ENCODE results near the gene JMJD6. TPM values are rescaled to one million over a fixed set of nuclear protein-coding genes. Genes with fewer than 3 reads are reported as not detected.
"Not testable (repeated sequence)": the region's sequence is repeated elsewhere in the genome, so short reads cannot be mapped to it uniquely, and the experiment has no call there.

The JMJD6 gene
- total RNA-seq, 1 donor from 2014 or later: 68.6 TPM

DNA sequence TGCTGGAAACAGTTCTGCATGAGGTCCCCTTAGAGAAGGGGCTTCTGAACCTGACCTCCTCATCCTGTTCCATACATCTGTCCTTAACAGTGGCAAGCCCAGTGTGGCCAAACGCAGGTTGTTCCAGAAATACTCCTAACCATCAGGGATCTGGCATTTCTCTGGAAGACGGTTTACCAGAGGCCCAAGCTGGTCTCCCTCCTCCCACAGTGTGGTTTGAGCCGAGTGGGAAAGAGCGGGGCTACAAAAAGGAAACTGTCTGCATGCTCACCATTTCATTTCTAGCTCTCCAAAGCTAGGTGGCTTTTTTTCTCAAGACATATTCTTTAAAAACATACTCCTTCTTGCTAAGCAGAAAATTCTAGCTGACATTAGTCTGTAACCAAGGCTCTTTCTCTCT lies 21.6 kb downstream of the JMJD6 start:
- ATAC-seq (no peak), DNase-seq (no peak)
- intact Hi-C loops (cut with micrococcal nuclease): no loop called here

DNA sequence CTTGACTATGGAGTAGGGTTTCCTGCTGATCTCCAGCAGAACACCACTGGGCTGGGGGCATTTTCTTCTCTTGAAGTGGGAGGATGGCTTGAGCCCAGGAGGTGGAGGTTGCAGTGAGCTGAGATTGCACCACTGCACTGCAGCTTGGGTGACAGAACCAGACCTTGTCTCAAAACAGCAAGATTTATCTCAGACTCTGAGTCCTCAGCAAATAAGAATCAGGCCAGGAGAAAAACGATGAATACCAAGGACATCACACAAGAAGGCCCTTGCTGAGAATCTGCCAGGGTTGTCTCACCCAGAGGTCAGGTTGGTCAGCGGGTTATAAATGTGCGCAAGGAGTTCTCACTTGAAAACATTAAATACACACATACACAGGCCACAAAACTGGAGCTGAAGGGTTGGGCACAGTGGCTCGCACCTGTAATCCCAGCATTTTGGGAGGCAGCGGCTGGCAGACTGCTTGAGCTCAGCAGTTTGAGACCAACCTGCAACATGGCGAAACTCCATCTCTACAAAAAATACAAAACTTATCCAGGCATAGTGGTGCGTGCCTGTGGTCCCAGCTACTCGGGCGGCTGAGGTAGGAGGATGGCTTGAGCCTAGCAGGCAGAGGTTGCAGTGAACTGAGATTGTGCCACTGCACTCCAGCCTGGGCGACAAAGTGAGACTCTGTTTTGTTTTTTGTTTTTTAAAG lies 23.3 kb downstream of the JMJD6 start:
- DNase-seq: no peak
- intact Hi-C loops (cut with micrococcal nuclease): no loop called here
- ATAC-seq: no peak

DNA sequence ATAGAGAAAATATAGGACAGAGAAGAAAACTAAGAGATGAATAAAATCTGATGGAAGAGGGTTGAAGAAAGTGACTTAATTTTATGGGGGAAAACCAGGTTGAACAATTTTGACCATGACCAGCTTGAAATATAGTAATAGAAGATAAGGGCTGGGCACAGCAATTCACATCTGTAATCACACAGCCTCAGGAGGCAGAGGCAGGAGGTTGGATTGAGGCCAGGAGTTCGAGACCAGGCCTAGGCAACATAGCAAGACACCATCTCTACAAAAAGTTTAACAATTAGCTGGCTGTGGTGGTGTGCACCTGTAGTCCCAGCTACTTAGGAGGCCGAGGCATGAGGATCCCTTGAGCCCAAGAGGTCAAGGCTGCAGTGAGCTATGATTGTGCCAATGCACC lies 24.3 kb downstream of the JMJD6 start:
- ATAC-seq (no peak), DNase-seq (peak; percentile 19)
- intact Hi-C loops (cut with micrococcal nuclease): no loop called here

DNA sequence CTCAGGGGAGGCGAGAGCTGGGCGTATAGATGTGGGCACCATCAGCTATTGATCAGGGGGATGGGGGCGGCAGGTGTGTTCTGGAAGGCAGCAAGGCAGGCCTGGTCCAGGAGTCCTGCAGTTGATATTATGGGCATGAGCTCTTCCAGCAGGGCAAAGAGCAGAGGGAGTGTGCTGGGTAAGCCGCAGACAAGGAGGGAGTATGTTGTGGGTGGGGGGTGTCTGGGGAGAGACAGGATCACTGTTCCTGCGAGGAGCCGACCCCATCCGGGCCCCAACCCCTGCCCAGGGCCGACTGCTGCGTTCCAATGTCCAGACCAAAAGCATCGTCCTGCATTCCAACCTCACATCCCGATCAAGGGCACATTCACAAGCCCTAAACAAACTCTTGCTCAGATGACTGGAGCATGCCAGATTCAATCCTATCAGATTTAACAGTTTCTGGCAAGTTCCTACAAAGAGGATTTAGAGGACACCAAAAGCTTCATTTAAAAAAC lies 24.9 kb downstream of the JMJD6 start:
- DNase-seq (peak; percentile 29), ATAC-seq (peak; percentile 0)
- intact Hi-C loops (cut with micrococcal nuclease): no loop called here

DNA sequence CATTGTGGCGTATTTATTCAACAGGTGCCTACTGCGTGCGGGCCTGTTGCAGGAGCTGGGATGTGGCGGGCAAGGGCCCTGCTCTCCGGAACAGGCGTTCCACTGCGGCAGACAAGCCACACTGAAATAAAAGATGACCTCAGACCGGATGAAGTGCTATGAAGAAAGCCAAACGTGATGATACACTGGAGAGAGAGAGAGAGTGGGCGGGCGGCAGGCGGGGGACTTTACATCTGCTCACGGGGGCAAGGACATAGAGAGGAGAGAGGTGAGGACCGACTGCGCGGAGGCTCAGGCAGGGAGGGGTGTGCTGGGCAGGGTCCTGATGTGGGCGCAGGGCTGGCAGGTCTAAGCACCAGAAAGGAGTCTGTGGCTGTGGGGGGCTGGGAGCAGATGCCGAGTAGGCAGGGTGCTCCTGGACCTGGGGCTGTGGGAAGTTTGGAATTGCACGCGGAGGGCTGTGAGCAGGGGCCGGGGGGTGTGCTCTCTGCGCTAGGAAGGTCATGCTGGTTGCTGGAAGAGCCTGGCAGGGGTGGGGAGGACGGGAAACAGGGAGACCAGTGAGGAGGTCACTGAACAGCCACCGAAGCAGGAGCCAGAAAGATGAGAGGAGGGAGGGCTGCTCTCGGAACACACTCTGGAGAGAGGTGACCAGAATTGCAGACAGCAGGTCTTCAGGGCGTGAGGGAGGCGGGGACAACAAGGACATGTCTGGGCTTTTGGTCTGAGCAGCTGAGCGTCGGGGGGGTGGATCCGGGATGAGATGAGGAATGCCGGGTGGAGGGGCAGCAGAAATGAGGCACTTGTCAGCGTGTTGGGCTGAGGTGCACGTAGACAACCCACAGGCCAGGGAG lies 25.6 kb downstream of the JMJD6 start:
- ATAC-seq (peak; percentile 81), DNase-seq (peak; percentile 82)
- intact Hi-C loops (cut with micrococcal nuclease): no loop called here

- ATAC-seq (peak; percentile 26), DNase-seq (no peak)
- intact Hi-C loops (cut with micrococcal nuclease): no loop called here
Measured at GRCh38 chr17:76700270-76700616, 26.2 kb downstream of the JMJD6 start.

- intact Hi-C loops (cut with micrococcal nuclease); DNase-seq; ATAC-seq: not testable (repeated sequence)
Measured at GRCh38 chr17:76698466-76698977, 27.9 kb downstream of the JMJD6 start.

GRCh38 chr17:76697702-76698465 lies 28.5 kb downstream of the JMJD6 start:
- peak; percentile 66 for DNase-seq
- intact Hi-C loops (cut with micrococcal nuclease): no loop called here
- peak; percentile 32 for ATAC-seq

DNA sequence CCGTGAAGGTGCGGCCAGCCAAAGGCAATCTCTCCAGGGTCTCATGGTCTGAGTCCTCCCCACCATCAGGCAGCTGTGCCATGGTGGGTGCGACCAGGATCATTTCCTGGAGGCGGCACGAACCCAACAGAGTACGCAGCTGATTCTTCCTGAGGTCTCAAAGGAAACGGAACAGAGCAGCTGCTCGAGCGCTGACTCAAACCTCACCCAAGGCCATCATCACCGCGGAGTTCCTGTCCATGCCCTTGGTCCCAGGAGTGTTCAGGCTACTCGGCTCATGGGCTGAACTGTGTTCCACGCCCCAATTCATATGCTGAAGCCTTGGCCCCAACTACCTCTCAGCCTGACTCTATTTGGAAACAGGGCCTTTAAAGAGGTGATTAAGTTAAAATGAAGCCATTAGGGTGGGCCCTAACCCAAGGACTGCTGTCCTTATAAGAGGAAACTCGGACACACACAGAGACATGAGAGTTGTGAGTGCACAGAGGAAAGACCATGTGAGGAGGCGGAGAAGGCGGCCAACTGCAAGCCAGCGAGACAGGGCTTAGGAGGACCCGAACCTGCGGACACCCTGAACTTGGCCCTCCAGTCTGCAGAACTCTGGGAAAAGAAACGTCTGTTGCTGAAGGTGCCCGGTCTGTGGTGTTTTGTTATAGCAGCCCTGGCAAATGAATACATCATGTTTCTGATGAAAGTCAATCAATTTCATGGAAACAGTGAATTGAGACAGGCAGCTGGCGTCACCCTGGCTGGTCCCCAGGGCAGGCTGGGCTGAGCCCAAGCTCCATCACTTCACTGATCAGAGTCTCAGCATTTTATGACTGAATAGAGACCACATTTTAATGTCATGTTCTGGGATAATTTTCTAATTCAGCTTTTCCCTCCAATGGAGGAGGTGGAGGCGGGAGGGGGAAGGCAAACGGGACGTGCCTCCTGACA lies 29.4 kb downstream of the JMJD6 start:
- intact Hi-C loops (cut with micrococcal nuclease): no loop called here
- ATAC-seq: peak; percentile 27
- peak; percentile 77 for DNase-seq

- intact Hi-C loops (cut with micrococcal nuclease): no loop called here
- ATAC-seq: no peak
- peak; percentile 21 for DNase-seq
Measured at GRCh38 chr17:76695059-76695831, 31.2 kb downstream of the JMJD6 start.

- ATAC-seq (peak; percentile 0), DNase-seq (peak; percentile 30)
- intact Hi-C loops (cut with micrococcal nuclease): no loop called here
Measured at GRCh38 chr17:76691379-76692191, 34.8 kb downstream of the JMJD6 start.

- ATAC-seq (no peak), DNase-seq (no peak)
- intact Hi-C loops (cut with micrococcal nuclease): no loop called here
Measured at GRCh38 chr17:76690596-76691280, 35.7 kb downstream of the JMJD6 start.

- intact Hi-C loops (cut with micrococcal nuclease): loop anchor here (2.0 kb wide), 1 partner anchor 27 kb away; no protein-coding TSS in a partner anchor
- no peak for DNase-seq
- ATAC-seq: no peak
Measured at GRCh38 chr17:76689859-76690258, 36.5 kb downstream of the JMJD6 start.

DNA sequence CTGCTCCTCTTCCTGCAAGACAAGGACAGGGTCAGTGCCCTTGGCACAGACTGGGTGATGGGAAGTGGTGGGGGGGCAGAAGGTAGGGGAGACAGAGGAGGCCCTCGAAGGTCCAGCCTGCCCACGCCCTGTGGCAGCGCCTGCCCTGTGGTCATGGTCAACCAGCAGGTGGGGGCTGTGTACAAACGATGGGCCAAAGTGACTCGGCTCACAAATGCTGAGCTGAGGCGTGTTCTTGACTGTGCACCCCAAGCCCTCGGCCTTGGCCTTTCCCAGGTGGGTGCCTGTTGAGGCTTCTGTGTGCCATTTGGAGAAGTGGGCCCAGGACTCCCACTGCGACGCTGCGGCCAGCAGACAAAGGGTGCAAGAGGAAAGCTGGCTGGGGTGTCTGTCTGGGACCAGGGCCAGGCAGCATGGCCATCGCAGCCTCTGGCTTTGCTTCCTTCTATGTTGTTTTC lies 38.2 kb downstream of the JMJD6 start:
- intact Hi-C loops (cut with micrococcal nuclease): loop anchor here (2.0 kb wide), 1 partner anchor 29 kb away; no protein-coding TSS in a partner anchor
- peak; percentile 80 for DNase-seq
- ATAC-seq: peak; percentile 9

DNA sequence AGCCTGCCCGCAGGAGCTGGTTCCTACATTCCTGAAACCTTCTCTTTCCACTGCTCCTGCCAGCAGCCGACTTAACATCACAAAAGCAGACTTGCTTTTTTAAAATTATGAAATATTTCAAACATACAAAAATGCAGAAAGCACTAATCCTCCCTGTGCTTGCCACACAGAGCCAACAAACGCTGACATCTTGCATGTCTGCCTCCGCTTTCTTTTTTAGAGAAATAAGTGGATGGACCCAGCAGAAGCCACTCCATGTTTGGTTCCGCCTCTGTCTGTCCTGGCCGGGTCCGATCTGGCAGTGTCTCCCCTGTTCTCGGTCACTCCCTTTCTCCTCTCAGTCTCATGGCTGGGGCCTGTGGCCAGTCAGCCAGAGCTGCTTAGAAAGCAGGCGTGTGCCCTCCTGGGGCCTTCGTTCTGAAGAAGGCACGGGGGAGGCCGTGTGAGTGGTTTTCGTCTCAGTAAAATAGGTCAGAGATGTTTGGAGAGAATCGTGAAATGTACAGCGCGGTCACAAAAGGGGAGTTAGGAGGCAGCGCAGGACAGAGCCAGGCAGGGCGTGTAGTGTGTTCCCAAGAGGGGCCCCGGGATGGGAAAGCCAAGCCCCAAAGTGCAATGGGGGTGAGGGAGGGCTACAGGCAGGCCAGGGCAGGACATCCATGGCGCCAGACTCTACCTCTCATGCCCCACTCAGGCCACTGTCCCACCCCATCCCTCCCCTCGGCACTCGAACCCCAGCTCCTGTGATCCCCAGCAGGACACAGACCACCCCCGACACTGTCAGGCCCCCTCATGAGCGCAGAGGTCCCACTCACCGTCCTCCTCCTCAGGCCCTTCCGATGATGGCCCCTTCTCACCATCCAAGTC lies 38.9 kb downstream of the JMJD6 start:
- peak; percentile 58 for ATAC-seq
- intact Hi-C loops (cut with micrococcal nuclease): loop anchor here (2.0 kb wide), 1 partner anchor 29 kb away; no protein-coding TSS in a partner anchor
- DNase-seq: peak; percentile 85

Measured in left ventricle myocardium superior (tissue), 1 donor.